ENCODE results near the gene KCNQ2. TPM values are rescaled to one million over a fixed set of nuclear protein-coding genes. Genes with fewer than 3 reads are reported as not detected.

Gene KCNQ2
- total RNA-seq, 1 donor, result 0.27 TPM

DNA sequence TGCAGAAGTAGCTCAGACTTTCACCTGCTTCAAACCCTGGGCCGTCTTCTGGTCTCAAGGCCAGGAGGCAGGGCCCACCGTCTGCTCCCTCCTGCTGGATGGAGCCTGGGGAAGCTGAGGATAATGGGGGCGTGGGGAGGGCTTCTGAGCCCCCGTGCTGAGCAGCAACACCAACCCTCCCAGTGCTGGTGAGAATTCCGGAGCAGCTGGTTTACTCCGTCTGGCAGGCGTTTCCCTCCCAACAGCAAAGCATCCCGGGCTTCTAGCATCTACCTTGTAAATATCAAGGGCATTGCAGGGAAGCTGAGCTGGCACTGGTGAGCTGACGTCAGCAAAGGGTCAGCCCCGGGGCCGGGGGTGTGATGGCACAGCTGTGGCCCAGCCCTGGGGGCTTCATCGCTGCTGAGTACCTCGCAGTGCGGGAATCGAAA is 94.5 kb downstream of the KCNQ2 start:
- no peak for DNase-seq (ENCODE audit: low read depth in 2 of 3, low spot score in 2 of 3)

- DNase-seq (ENCODE audit: low read depth in 2 of 3, low spot score in 2 of 3), result peak in 2 of 3 donors; percentile 12 to 18
Observed at GRCh38 chr20:63377256-63377941, 95.1 kb downstream of the KCNQ2 start.

GRCh38 chr20:63376283-63377250 is 95.9 kb downstream of the KCNQ2 start:
- DNase-seq (ENCODE audit: low read depth in 2 of 3, low spot score in 2 of 3), result no peak

GRCh38 chr20:63375438-63375837 is 97.0 kb downstream of the KCNQ2 start:
- DNase-seq (ENCODE audit: low read depth in 2 of 3, low spot score in 2 of 3), result no peak

- no peak for DNase-seq (ENCODE audit: low read depth in 2 of 3, low spot score in 2 of 3)
Observed at GRCh38 chr20:63374504-63374903, 98.0 kb downstream of the KCNQ2 start.

- no peak for DNase-seq (ENCODE audit: low read depth in 2 of 3, low spot score in 2 of 3)
Observed at GRCh38 chr20:63373996-63374395, 98.5 kb downstream of the KCNQ2 start.

DNA sequence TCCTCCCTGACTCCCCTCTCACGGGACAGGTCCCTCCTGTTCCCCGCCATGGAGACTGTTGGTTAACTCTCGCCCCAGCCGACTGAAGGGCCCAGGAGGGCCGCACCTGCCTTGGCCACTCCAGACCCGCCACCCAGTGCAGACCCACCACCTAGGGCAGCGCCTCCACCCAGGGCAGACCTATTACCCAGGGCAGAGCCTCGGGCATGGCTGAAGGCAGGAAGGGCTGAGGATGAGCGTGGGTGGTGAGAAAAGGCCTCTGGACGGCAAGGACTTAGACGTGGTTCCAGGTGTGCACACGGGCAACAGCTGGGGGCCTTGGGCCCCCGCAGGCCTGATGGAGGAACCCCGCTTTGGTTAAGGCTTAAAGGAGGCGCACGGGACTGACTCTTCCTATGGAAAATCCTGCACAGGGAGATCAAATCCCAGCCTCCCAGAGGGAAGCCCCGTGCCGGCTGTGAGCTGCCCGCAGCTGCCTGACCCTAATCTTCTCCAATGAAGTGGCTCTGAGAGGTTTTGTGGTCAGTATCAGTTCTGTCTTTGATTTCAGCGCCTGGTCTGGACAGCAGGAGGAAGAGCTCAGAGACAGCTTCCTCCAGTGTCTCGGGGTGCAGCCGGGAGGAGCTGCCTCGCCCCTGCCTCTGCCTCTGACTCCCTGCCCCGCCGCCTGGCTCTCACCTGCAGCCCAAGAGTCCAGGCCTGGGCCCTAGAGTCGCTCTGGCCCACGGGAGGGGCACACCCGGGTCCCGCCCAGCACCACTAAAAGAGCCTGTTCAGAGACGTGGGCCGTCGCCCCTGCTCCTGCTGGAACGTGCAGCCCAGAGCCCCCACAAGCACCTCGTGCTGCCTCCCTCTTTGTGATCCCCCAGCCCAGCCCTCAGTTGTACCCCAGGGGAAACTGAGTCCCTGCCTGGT is 99.2 kb downstream of the KCNQ2 start:
- DNase-seq (ENCODE audit: low read depth in 2 of 3, low spot score in 2 of 3), result no peak

- DNase-seq (ENCODE audit: low read depth in 2 of 3, low spot score in 2 of 3), result no peak
Observed at GRCh38 chr20:63371291-63371865, 101.1 kb downstream of the KCNQ2 start.

DNA sequence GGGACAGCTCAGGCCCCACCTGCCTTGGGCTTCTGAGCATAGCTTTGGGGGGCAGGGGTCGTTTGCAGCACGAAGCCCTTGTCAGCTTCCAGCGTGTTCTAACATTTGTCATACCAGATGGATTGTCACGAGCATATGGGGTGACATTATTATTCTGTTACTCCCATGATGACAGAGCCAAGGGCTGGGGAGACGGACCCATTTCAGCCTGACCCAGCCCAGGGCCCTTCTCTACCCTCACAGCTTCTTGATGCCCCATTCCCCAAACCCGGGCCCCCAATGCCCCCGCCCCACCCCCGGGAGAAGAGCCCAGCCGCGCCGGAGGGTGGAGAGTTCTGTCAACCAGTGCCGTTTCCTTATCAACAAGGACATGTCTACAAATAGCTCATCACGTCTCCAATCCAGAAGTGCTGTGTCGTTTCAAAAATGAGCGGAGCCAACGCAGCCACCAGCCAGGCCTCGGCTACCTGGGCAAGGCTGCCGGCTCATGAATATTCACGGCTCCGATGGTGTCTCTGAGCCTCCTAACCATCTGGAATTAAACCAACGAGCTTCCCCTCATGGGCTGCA is 101.8 kb downstream of the KCNQ2 start:
- DNase-seq (ENCODE audit: low read depth in 2 of 3, low spot score in 2 of 3), result no peak

- no peak for DNase-seq (ENCODE audit: low read depth in 2 of 3, low spot score in 2 of 3)
Observed at GRCh38 chr20:63369724-63370617, 102.5 kb downstream of the KCNQ2 start.

- no peak for DNase-seq (ENCODE audit: low read depth in 2 of 3, low spot score in 2 of 3)
Observed at GRCh38 chr20:63369024-63369530, 103.4 kb downstream of the KCNQ2 start.

DNA sequence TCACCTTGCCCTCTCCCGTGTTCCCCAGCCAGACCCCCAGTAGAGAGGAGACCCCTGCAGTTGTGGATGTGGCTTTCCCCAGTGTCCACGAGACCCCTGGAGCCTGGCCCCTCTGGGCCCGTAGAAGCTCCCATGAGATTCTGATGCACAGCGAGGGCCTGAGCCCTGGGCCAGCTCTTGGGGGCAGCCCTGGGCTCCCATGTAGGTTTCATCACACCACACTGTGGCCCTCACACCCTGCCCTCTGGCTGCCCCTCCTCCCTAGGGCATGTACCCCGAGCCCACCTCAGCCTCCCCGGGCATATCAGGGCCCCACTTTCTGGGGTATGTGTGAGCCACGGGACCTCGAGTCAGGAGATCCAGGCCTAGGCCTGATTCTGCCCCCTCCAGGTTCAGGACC is 104.3 kb downstream of the KCNQ2 start:
- no peak for DNase-seq (ENCODE audit: low read depth in 2 of 3, low spot score in 2 of 3)

DNA sequence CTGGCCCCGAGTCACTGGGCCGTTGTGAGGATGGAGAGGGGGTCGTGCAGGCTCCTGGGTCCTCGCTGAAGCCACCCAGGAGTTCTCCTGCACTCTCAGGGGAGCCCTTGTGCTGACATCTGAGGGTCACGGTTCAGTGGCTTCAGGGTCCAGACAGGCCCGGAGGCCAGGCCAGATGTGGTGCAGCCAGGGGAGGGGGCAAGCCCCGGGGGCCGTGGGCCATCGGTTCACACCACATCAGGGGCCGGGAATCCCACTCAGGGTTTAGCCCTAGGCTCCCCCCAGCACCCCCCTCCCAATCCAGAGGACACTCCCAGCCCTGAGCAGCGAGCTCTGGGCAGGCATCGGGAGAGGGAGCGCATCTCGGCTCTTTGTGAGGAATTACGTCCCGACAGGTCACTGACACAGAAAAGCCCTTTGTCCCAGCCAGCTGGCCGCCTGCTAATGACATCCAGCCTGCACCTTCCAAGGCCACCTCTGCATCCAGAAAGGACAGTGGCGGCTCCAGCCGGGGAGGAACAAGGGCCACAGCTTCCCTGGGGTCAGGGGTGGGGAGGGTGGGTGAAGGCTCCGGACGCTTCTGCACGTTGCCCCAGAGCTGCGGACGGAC is 104.9 kb downstream of the KCNQ2 start:
- no peak for DNase-seq (ENCODE audit: low read depth in 2 of 3, low spot score in 2 of 3)

DNA sequence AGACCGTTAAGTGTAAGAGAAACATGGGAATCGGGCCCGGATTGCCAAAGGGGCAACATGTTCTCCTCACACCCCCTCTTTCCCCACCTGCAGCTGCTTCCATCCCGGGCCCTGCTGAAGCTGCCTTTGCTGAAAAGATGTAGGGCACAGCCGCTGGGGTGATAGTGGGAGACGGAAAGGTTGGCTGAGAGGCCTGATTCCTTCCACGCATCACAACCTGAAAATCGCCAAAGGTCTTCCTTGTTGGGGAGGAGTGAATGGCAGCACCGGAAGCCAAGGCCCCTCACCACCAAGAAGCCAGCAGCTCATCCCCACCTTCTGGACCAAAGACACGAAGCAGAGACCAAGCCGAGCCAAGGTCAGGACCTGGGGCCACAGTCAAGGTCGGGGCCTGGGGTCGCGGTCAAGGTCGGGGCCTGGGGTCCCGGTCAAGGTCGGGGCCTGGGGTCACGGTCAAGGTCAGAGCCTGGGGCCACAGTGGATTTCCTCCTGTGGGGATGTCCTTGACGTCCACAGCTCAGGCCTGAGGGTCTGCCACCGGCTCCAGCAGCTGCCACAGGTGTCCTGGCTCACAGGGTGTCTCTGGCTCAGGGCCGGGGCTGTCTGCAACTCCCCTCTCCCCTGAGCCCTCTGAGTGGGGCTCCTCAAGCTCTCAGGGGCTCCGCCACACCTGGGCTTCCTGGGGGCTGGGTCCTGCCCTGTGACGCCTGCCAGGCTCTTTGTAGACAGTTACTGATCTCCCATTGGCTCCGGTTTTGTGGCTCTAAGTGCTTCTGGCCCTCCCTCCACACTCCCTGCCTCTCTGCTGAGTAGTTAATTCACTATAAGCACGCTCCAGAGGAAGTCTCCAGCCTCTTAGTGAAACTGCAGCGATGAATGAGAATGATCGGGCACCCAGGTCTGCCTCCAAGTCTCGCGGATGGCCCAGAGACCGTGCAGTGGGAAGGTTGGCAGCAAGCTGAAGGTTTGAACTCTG is 105.8 kb downstream of the KCNQ2 start:
- no peak for DNase-seq (ENCODE audit: low read depth in 2 of 3, low spot score in 2 of 3)

DNA sequence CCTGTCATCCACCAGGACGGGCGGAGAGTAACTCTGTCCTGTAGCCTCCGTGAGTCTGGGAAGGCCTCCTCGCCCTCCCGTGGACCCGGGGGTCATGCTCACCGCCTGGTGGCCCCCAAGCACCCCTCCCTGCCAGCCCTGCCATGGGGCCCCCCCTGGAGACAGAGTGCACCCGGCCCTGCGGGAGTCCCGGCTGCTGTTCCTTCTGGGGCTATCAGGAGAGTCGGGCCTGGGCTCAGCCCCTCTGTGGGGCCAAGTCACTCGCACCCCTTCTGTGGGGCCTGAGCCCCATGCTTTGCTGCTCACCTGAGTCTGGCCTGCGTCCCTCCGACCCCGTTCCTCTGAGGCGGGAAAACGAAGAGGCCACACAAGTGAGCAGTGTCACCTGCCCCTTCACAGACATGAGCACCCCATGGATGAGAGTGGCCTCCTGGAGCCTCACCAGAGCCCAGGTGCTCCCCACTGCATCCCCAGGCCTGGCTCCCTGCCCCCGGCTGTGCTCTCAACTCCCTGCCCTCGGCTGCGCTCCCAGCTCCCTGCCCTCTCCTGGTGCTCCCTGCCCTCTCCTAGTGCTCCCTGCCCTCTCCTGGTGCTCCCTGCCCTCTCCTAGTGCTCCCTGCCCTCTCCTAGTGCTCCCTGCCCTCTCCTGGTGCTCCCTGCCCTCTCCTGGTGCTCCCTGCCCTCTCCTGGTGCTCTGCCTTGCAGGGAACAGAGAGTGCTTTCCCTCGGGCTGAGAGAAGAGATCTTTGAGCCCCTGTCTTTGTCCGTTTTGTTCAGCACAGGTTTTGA is 106.7 kb downstream of the KCNQ2 start:
- DNase-seq (ENCODE audit: low read depth in 2 of 3, low spot score in 2 of 3), result no peak

GRCh38 chr20:63364801-63365585 is 107.5 kb downstream of the KCNQ2 start:
- no peak for DNase-seq (ENCODE audit: low read depth in 2 of 3, low spot score in 2 of 3)

Measured in hematopoietic multipotent progenitor cell (in vitro differentiated cells).